B cell (primary cell): ENCODE results near the gene RAB8A. TPM values are rescaled to one million over a fixed set of nuclear protein-coding genes. Genes with fewer than 3 reads are reported as not detected.

Experiments used
- ATAC-seq: fragments of 200-7000 bp; cut with Tn5 transposase; one replicate; pipeline ENCODE4 v1.10.0; 2021; ENCODE audit warnings: low read depth, mild to moderate bottlenecking, moderate number of reproducible peaks, moderate library complexity
- CTCF ChIA-PET: fragments of 350-600 bp; sonication (Branson Sonifier 250); formaldehyde crosslinking; loops from one replicate; lab custom pipeline; 2021; ENCODE audit warnings: antibody characterized with exemption, inconsistent platforms; lab: Charles Lee
- POLR2A ChIA-PET: fragments of 350-600 bp; sonication (Branson Sonifier 250); formaldehyde crosslinking; loops from one replicate; lab custom pipeline; 2021; ENCODE audit warnings: antibody characterized with exemption; lab: Charles Lee
- DNase-seq: peaks from one replicate; pipeline ENCODE4 v3.0.0; 2013
- H2AFZ ChIP-seq: 2 replicates; pipeline ENCODE4 v1.6.1; 2012; ENCODE audit warnings: mild to moderate bottlenecking, low read depth, low read length; ENCODE audit not compliant: insufficient read depth, poor library complexity, severe bottlenecking
- H3K27ac ChIP-seq, 2 donors: 1 replicate in 1 of 2; 2 replicates in 1 of 2; pipeline ENCODE4 v1.5.1; 2012 to 2013; ENCODE audit warnings: low read length in 2 of 2, mild to moderate bottlenecking in 2 of 2, moderate library complexity in 1 of 2
- H3K27me3 ChIP-seq, 4 experiments: fragments of 200-600 bp in 1 of 4; sonication (generic) in 1 of 4; replicated peaks in 1 of 4; 1 replicate in 2 of 4; 2 replicates in 2 of 4; pipeline versions ENCODE4 v1.6.1 to v1.7.0; 2013 to 2016; ENCODE audit warnings: low read length in 3 of 4, mild to moderate bottlenecking in 2 of 4, mixed read lengths in 1 of 4, moderate library complexity in 1 of 4; ENCODE audit not compliant: insufficient read depth in 4 of 4, control insufficient read depth in 3 of 4; ENCODE audit errors: control extremely low read depth in 1 of 4
- H3K36me3 ChIP-seq, 2 experiments: replicated peaks in 1 of 2; 1 replicate in 1 of 2; 2 replicates in 1 of 2; pipeline versions ENCODE4 v1.6.1 to v1.7.1; 2013; ENCODE audit warnings: low read length in 1 of 2; ENCODE audit not compliant: insufficient read depth in 2 of 2, control insufficient read depth in 1 of 2; ENCODE audit errors: control extremely low read depth in 1 of 2, extremely low read depth in 1 of 2
- H3K4me1 ChIP-seq, 2 donors: fragments of 200-600 bp in 1 of 2; sonication (generic) in 1 of 2; 1 replicate in 1 of 2; 2 replicates in 1 of 2; pipeline versions ENCODE4 v1.5.1 to v1.6.1; 2013 to 2017; ENCODE audit warnings: low read length in 2 of 2; ENCODE audit not compliant: control insufficient read depth in 2 of 2, insufficient read depth in 2 of 2
- H3K4me2 ChIP-seq: replicated peaks from 2 replicates; pipeline ENCODE3; 2012; ENCODE audit warnings: mild to moderate bottlenecking, low read depth, low read length; ENCODE audit not compliant: poor library complexity, severe bottlenecking
- H3K4me3 ChIP-seq, 5 experiments: fragments of 200-600 bp in 1 of 5; sonication (generic) in 1 of 5; 1 replicate in 3 of 5; 2 replicates in 2 of 5; pipeline versions ENCODE4 v1.5.1 to v1.7.0; 2011 to 2016; ENCODE audit warnings: low read length in 4 of 5, mild to moderate bottlenecking in 4 of 5, low read depth in 2 of 5, control low read depth in 1 of 5, moderate library complexity in 1 of 5; ENCODE audit not compliant: insufficient read depth in 1 of 5; ENCODE audit errors: control extremely low read depth in 1 of 5, extremely low read depth in 1 of 5
- H3K79me2 ChIP-seq: fragments of 200-600 bp; sonication (generic); one replicate; pipeline ENCODE4 v1.6.0; 2016; ENCODE audit warnings: low read length; ENCODE audit not compliant: control insufficient read depth, insufficient read depth
- H3K9ac ChIP-seq: fragments of 200-600 bp; sonication (generic); 2 replicates; pipeline ENCODE4 v1.6.1; 2017; ENCODE audit warnings: mild to moderate bottlenecking, low read length, moderate library complexity
- H3K9me3 ChIP-seq, 3 donors: one replicate each; pipeline versions ENCODE4 v1.6.1 to v1.7.1; 2013; ENCODE audit warnings: low read length in 2 of 3; ENCODE audit not compliant: control insufficient read depth in 2 of 3, insufficient read depth in 1 of 3; ENCODE audit errors: control extremely low read depth in 1 of 3
- H4K20me1 ChIP-seq: 2 replicates; pipeline ENCODE4 v1.6.0; 2012; ENCODE audit warnings: mild to moderate bottlenecking, low read length; ENCODE audit not compliant: insufficient read depth, control insufficient read depth, poor library complexity, severe bottlenecking
- H3K27ac Mint-ChIP-seq: one replicate; pipeline ENCODE4 v1.8.0; 2021; ENCODE audit warnings: mixed read lengths
- H3K27me3 Mint-ChIP-seq: one replicate; pipeline ENCODE4 v1.8.0; 2021; ENCODE audit warnings: mixed read lengths
- H3K4me1 Mint-ChIP-seq: one replicate; pipeline ENCODE4 v1.8.0; 2021; ENCODE audit warnings: mixed read lengths
- H3K4me3 Mint-ChIP-seq: one replicate; pipeline ENCODE4 v1.8.0; 2021; ENCODE audit warnings: mixed read lengths
- H3K9me3 Mint-ChIP-seq: one replicate; pipeline ENCODE4 v1.8.0; 2022; ENCODE audit warnings: mixed read lengths; ENCODE audit not compliant: insufficient read depth
- EZH2 ChIP-seq: IDR thresholded peaks from 2 replicates; pipeline ENCODE4 v1.6.1; 2012; ENCODE audit warnings: borderline replicate concordance, low read depth, mild to moderate bottlenecking, moderate library complexity, low read length; ENCODE audit not compliant: insufficient read depth, poor library complexity, severe bottlenecking
- WGBS: methylation state at CpG from one replicate; pipeline ENCODE4 v1.1.5; 2013; ENCODE audit warnings: missing lambda C conversion rate; ENCODE audit not compliant: insufficient coverage; 5-methylcytosine and 5-hydroxymethylcytosine counted together
- intact Hi-C: fragments of 100-400 bp; cut with micrococcal nuclease; formaldehyde crosslinking; loops from one replicate; pipeline ENCODE4 v1.10.0; 2022
- polyA plus RNA-seq: library from polyadenylated mRNA; depleted of rRNA; stranded (reverse); fragments of >200 nt; gene quantifications from 2 replicates; pipeline ENCODE4 v1.2.3, GENCODE V29; 2012
- total RNA-seq, 2 donors: library from RNA; stranded (reverse); fragments of 120-200 nt in 1 of 2; gene quantifications; 1 replicate in 1 of 2; 2 replicates in 1 of 2; pipeline versions ENCODE4 v1.2.3 to v1.2.4, GENCODE V29; 2013 to 2022
- TF ChIP-seq, protein P1 (sequence below): fragments of 200-600 bp; IDR thresholded peaks from one replicate; pipeline ENCODE4 v1.8.0; 2022; ENCODE audit warnings: antibody characterized with exemption, mild to moderate bottlenecking

The RAB8A gene
- total and polyA plus RNA-seq, 2 donors (not counting 1 experiment from before 2014, with no cell fraction given): 65.5 to 117 TPM

DNA sequence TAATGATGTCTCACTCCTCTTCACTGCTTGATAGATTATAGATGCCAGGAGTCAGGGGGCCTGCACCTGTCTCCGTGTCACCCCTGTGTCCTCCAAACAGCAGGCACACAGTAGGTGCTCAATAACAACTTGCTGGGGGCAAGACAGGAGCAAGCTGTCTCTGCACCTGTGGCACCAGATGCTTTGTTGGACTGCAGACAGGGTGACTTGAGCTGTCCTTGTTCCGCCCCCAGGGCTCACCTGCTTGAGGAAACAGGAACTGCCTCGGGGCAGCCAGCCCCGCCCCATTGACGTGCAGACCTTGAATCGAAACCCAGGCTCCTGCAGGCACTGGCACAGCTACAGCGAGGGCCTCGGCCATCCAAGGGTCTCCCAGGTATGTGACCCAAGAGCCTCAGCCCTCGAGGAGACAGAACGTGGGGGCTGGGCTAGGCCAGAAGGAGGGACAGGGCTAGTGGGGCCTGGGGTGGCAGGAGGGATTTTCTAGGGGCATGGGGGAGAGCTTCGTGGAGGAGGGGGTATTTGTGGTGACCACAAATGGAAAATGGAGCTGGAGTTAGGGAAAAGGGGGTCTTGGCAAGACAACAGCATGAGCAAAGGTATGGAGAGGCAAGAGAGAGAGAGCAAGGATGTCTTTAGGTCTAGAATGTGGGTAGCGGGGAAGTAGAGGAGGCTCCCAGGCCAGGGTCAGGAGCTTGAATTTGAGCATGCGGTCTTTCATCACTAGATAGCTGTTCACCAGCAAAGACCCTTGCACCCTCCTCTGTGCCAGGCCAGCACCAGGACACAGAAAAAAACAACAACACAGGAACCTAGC, 31.9 kb downstream of the RAB8A start, which contains the start of gene HSH2D:
TSS of gene HSH2D (plus strand) at position 287 of the 817 bp plus-strand sequence. CDS start 5,066 bp downstream, outside the sequence.
- DNase-seq (peak; percentile 95), ATAC-seq (peak; percentile 71)
- H3K79me2 ChIP-seq: peaks cover 54% of the 10 kb centered on the region
- peak within 1 kb of the TSS; percentile 73 to 94 (median 91) for H3K4me3 ChIP-seq
- H3K4me2 ChIP-seq: peak within 1 kb of the TSS; percentile 93
- H3K27me3 ChIP-seq: no peaks in the 10 kb centered on the region
- Mint-ChIP-seq H3K9me3 (no peaks in the 10 kb centered on the region), H3K4me1 (peaks cover 78% of the 10 kb centered on the region), H3K27me3 (no peaks in the 10 kb centered on the region), H3K27ac (peak within 1 kb of the TSS; percentile 100), H3K4me3 (peak within 1 kb of the TSS; percentile 95)
- H3K4me1 ChIP-seq: peaks cover 70 to 93% of the 10 kb centered on the region in 2 donors
- CTCF ChIA-PET: interaction anchor here (0.7 to 8.5 kb wide), 19 partner anchors 10 to 298 kb away, joined by 3 to 63 read pairs (median 4); partner anchors contain the start of gene FAM32A
- peak within 1 kb of the TSS; percentile 95 to 97 for H3K27ac ChIP-seq
- intact Hi-C loops: loop anchor here (1.0 to 5.0 kb wide), 8 partner anchors 32 to 444 kb away; partner anchors contain the start of gene RAB8A
- peaks cover 15% of the 10 kb centered on the region for H4K20me1 ChIP-seq
- H3K36me3 ChIP-seq: peaks cover 0 to 12% of the 10 kb centered on the region in 2 experiments
- TF ChIP-seq EZH2: no peak
- TF ChIP-seq, protein P1, sequence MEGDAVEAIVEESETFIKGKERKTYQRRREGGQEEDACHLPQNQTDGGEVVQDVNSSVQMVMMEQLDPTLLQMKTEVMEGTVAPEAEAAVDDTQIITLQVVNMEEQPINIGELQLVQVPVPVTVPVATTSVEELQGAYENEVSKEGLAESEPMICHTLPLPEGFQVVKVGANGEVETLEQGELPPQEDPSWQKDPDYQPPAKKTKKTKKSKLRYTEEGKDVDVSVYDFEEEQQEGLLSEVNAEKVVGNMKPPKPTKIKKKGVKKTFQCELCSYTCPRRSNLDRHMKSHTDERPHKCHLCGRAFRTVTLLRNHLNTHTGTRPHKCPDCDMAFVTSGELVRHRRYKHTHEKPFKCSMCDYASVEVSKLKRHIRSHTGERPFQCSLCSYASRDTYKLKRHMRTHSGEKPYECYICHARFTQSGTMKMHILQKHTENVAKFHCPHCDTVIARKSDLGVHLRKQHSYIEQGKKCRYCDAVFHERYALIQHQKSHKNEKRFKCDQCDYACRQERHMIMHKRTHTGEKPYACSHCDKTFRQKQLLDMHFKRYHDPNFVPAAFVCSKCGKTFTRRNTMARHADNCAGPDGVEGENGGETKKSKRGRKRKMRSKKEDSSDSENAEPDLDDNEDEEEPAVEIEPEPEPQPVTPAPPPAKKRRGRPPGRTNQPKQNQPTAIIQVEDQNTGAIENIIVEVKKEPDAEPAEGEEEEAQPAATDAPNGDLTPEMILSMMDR: no peak
- peak within 1 kb of the TSS; percentile 86 for H3K9ac ChIP-seq
- WGBS: 3% methylated on average over 13 of the region's 13 CpGs
- H2AFZ ChIP-seq: peak within 1 kb of the TSS; percentile 54
- H3K9me3 ChIP-seq: peaks cover 0 to 20% (median 0%) of the 10 kb centered on the region in 3 donors
- POLR2A ChIA-PET: interaction anchor here (0.6 to 4.8 kb wide), 27 partner anchors 10 to 1880 kb away, joined by 3 to 54 read pairs (median 7); partner anchors contain the start of genes AP1M1, KLF2, RAB8A and TPM4
